ENCODE data around the gene GAB2.
"Not testable (repeated sequence)": the region's sequence is repeated elsewhere in the genome, so short reads cannot be mapped to it uniquely, and the experiment has no call there.

GAB2 gene

GRCh38 chr11:78188286-78189173 lies 229.1 kb downstream of the GAB2 start, which contains the start of the genes KCTD21 and USP35:
Gene KCTD21 (minus strand): TSS chr11:78188626. CDS start chr11:78174554, 14,072 bp downstream.
Gene USP35 (plus strand): TSS chr11:78188919. CDS start chr11:78196246, 7,327 bp downstream.
- peak; percentile 82 for DNase-seq (ENCODE audit: low read depth, low spot score)
- peak within 1 kb of the TSS; percentile 82 for H3K4me3 ChIP-seq (ENCODE audit: low read length)

- no peak for DNase-seq (ENCODE audit: low read depth, low spot score)
- H3K4me3 ChIP-seq (ENCODE audit: low read length), result peak overlapping the region; percentile 82
Measured at GRCh38 chr11:78187366-78188285, 230.0 kb downstream of the GAB2 start.

DNA sequence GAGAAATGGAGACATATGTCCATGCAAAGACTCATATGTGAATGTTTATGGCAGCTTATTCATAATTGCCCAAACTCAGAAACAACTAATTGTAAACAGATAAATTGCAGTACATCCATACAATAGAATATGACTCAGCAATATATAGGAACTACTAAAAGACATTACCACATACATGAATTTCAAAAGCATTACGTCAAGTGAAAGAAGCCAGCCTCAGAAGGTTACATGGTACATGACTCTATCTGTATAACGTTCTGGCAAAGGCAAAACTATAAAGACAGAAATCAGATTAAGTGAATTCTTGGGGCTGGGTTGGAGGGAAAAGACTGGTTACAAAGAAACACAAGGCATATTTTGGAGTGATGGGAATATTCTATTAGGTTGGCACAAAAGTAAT lies 236.4 kb downstream of the GAB2 start:
- DNase-seq (ENCODE audit: low read depth, low spot score), result no peak

DNA sequence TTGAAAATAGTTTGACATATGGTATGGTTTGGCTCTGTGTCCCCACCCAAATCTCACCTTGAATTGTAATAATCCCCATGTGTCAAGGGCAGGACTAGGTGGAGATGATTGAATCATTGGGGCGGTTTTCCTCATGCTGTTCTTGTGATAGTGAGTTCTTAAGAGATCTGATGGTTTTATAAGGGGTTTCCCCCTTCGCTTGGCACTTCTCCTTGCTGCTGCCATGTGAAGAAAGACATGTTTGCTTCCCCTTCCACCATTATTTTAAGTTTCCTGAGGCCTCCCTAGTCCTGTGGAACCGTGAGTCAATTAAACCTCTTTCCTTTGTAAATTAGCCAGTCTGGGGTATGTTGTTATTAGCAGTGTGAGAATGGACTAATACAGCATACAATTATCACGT lies 236.9 kb downstream of the GAB2 start:
- H3K4me3 ChIP-seq (ENCODE audit: low read length), result no peak overlapping the region
- DNase-seq (ENCODE audit: low read depth, low spot score), result no peak

More for the DNA sequence above, 236.4 kb downstream of the GAB2 start:
- H3K4me3 ChIP-seq (ENCODE audit: low read length), result no peak overlapping the region

- no peak for DNase-seq (ENCODE audit: low read depth, low spot score)
- no peak overlapping the region for H3K4me3 ChIP-seq (ENCODE audit: low read length)
Measured at GRCh38 chr11:78179459-78180071, 238.1 kb downstream of the GAB2 start.

- DNase-seq (ENCODE audit: low read depth, low spot score), result no peak
- H3K4me3 ChIP-seq (ENCODE audit: low read length), result no peak overlapping the region
Measured at GRCh38 chr11:78177216-78177615, 240.4 kb downstream of the GAB2 start.

- H3K4me3 ChIP-seq (ENCODE audit: low read length), result no peak overlapping the region
- no peak for DNase-seq (ENCODE audit: low read depth, low spot score)
Measured at GRCh38 chr11:78176605-78177141, 240.9 kb downstream of the GAB2 start.

DNA sequence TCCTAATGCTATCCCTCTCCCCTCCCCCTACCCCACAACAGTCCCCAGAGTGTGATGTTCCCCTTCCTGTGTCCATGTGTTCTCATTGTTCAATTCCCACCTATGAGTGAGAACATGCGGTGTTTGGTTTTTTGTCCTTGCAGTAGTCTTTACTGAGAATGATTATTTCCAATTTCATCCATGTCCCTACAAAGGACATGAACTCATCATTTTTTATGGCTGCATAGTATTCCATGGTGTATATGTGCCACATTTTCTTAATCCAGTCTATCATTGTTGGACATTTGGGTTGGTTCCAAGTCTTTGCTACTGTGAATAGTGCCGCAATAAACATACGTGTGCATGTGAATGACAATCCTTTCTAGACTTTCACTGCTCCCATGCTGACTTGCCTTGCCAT lies 241.8 kb downstream of the GAB2 start:
- DNase-seq (ENCODE audit: low read depth, low spot score); H3K4me3 ChIP-seq (ENCODE audit: low read length): not testable (repeated sequence)

GRCh38 chr11:78171951-78172350 lies 245.7 kb downstream of the GAB2 start:
- DNase-seq (ENCODE audit: low read depth, low spot score), result no peak
- no peak overlapping the region for H3K4me3 ChIP-seq (ENCODE audit: low read length)

- no peak overlapping the region for H3K4me3 ChIP-seq (ENCODE audit: low read length)
- no peak for DNase-seq (ENCODE audit: low read depth, low spot score)
Measured at GRCh38 chr11:78170874-78171549, 246.6 kb downstream of the GAB2 start.

GRCh38 chr11:78170413-78170812 lies 247.2 kb downstream of the GAB2 start:
- no peak overlapping the region for H3K4me3 ChIP-seq (ENCODE audit: low read length)
- no peak for DNase-seq (ENCODE audit: low read depth, low spot score)

DNA sequence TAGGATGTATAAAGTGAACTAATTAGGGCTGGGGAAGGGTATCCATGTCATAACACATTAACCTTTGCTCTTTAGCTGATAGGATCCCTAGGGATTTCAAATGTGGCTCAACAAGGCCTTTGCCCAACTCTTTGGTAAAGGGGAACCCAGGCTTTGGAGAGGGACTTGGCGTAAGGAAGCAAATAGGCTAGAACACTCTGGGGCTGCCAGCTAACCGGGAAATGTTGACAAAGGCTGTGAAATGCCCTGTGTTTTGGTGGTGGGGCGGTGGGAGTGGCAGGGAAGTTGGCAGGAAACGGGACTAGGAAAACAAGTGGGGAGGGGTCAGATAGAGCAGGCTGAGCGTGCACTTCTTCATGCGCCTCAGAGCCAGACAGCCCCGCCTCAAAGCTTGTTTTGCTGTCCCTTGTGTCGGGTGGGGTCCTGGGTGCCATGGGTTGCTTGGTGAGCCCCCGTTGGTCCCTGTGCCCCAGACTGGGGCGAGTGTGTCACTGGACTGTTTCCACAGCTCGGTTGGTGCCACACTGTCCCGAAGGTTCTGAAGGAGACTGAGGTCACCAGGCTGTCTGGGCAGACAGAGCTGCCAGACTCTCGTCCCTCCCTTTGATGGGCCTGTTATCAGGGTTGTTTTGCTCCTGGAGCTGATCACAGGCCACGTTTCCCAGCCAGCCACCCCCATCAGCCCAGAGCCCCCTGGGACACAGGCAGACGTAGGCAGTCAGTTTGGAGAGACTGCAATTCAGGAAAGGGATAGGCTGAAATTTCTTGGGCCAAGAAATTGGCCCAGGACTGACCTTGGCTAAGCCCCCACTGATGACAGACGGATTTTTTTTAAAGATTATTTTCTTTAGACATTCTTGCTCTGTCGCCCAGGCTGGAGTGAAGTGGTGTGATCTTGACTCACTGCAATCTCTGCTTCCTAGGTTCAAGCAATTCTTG lies 248.8 kb downstream of the GAB2 start:
- DNase-seq (ENCODE audit: low read depth, low spot score), result no peak

GRCh38 chr11:78166855-78167469 lies 250.7 kb downstream of the GAB2 start:
- no peak overlapping the region for H3K4me3 ChIP-seq (ENCODE audit: low read length)
- DNase-seq (ENCODE audit: low read depth, low spot score), result no peak

More for the DNA sequence above, 248.8 kb downstream of the GAB2 start:
- H3K4me3 ChIP-seq (ENCODE audit: low read length), result no peak overlapping the region
